Brain pericyte (primary cell): ENCODE data around the gene S100A6.

ENCODE experiments used
- DNase-seq: peaks from one replicate; pipeline ENCODE4 v3.0.0-alpha.2; 2012; ENCODE audit warnings: low read depth, low spot score

Gene S100A6

GRCh38 chr1:153503766-153504165 is 32.0 kb downstream of the S100A6 start:
- DNase-seq = no peak

- no peak for DNase-seq
Measured at GRCh38 chr1:153498746-153499145, 37.0 kb downstream of the S100A6 start.

GRCh38 chr1:153495536-153495935 is 40.3 kb downstream of the S100A6 start:
- no peak for DNase-seq

GRCh38 chr1:153494976-153495535 is 40.7 kb downstream of the S100A6 start:
- DNase-seq = no peak

- DNase-seq = no peak
Measured at GRCh38 chr1:153493343-153493960, 42.3 kb downstream of the S100A6 start.

- peak; percentile 21 for DNase-seq
Measured at GRCh38 chr1:153490272-153491051, 45.3 kb downstream of the S100A6 start.

- DNase-seq = no peak
Measured at GRCh38 chr1:153488731-153489130, 47.1 kb downstream of the S100A6 start.

GRCh38 chr1:153487707-153488106 is 48.1 kb downstream of the S100A6 start:
- DNase-seq = no peak

GRCh38 chr1:153485863-153486262 is 49.9 kb downstream of the S100A6 start:
- DNase-seq = no peak
